Cardiac muscle cell (in vitro differentiated cells and primary cell): Measurements from ENCODE around the gene RPS6KC1. TPM values are rescaled to one million over a fixed set of nuclear protein-coding genes. Genes with fewer than 3 reads are reported as not detected.

Experiments used
- DNase-seq, 2 donors: peaks; one replicate each; pipeline versions ENCODE4 v3.0.0 to v3.0.0-alpha.2; 2010 to 2017; ENCODE audit warnings: low read depth in 1 of 2, low spot score in 1 of 2
- H3K27ac ChIP-seq: fragments of 200-600 bp; sonication (generic); 2 replicates; pipeline ENCODE4 v1.5.1; 2016
- H3K27me3 ChIP-seq: fragments of 200-600 bp; sonication (generic); 2 replicates; pipeline ENCODE4 v1.6.0; 2016; ENCODE audit warnings: control low read depth
- H3K36me3 ChIP-seq: fragments of 200-600 bp; sonication (generic); 2 replicates; pipeline ENCODE4 v1.5.1; 2016; ENCODE audit warnings: control low read depth
- H3K4me1 ChIP-seq: fragments of 200-600 bp; sonication (generic); 2 replicates; pipeline ENCODE4 v1.8.1; 2017; ENCODE audit warnings: low read depth, mild to moderate bottlenecking, mixed run types
- H3K4me3 ChIP-seq: fragments of 200-600 bp; sonication (generic); 2 replicates; pipeline ENCODE4 v1.5.1; 2016; ENCODE audit warnings: mild to moderate bottlenecking
- H3K9me3 ChIP-seq: fragments of 200-600 bp; sonication (generic); 2 replicates; pipeline ENCODE4 v1.5.1; 2017; ENCODE audit warnings: low read depth, mild to moderate bottlenecking, control low read depth
- CTCF ChIP-seq: IDR thresholded peaks from 2 replicates; pipeline ENCODE4 v1.5.1; 2012; ENCODE audit warnings: low read depth, mild to moderate bottlenecking, low read length
- polyA plus RNA-seq: library from polyadenylated mRNA; unstranded; fragments of >200 nt; fragmentation: Nextera tagmentation; extraction: Ambion mirVana; gene quantifications from 2 replicates; pipeline ENCODE4 v1.2.1, GENCODE V29; 2016
- total RNA-seq: library from RNA; depleted of rRNA; stranded (reverse); fragments of >200 nt; gene quantifications from 2 replicates; pipeline ENCODE4 v1.2.3, GENCODE V29; 2016

Gene RPS6KC1
- total and polyA plus RNA-seq, 2 experiments from 2014 or later, result 12.5 to 17.9 TPM

- Histone ChIP-seq H3K36me3 (no peaks in the 10 kb centered on the region), H3K9me3 (no peaks in the 10 kb centered on the region), H3K27ac (no peak overlapping the region), H3K27me3 (no peaks in the 10 kb centered on the region), H3K4me3 (no peak overlapping the region), H3K4me1 (peaks cover 15% of the 10 kb centered on the region)
- TF ChIP-seq CTCF, result peak; percentile 18
- DNase-seq, result no peak
Measured at GRCh38 chr1:213131851-213132655, 81.0 kb downstream of the RPS6KC1 start.

- TF ChIP-seq CTCF, result no peak
- no peaks in the 10 kb centered on the region for H3K27me3 ChIP-seq
- no peaks in the 10 kb centered on the region for H3K9me3 ChIP-seq
- peak overlapping the region; percentile 4 for H3K27ac ChIP-seq
- no peak overlapping the region for H3K4me3 ChIP-seq
- H3K4me1 ChIP-seq, result peaks cover 15% of the 10 kb centered on the region
- H3K36me3 ChIP-seq, result no peaks in the 10 kb centered on the region
- peak in 1 of 2 donors; percentile 25 for DNase-seq
Measured at GRCh38 chr1:213135572-213135971, 84.5 kb downstream of the RPS6KC1 start.

GRCh38 chr1:213136190-213136917 is 85.3 kb downstream of the RPS6KC1 start:
- Histone ChIP-seq H3K4me3 (no peak overlapping the region), H3K27me3 (no peaks in the 10 kb centered on the region), H3K27ac (peak overlapping the region; percentile 4), H3K9me3 (no peaks in the 10 kb centered on the region), H3K4me1 (peaks cover 15% of the 10 kb centered on the region), H3K36me3 (no peaks in the 10 kb centered on the region)
- TF ChIP-seq CTCF, result no peak
- peak in 1 of 2 donors; percentile 37 for DNase-seq

GRCh38 chr1:213138391-213138790 is 87.3 kb downstream of the RPS6KC1 start:
- H3K4me1 ChIP-seq, result peaks cover 15% of the 10 kb centered on the region
- H3K27me3 ChIP-seq, result no peaks in the 10 kb centered on the region
- no peak for DNase-seq
- no peak overlapping the region for H3K27ac ChIP-seq
- no peak overlapping the region for H3K4me3 ChIP-seq
- H3K36me3 ChIP-seq, result no peaks in the 10 kb centered on the region
- H3K9me3 ChIP-seq, result no peaks in the 10 kb centered on the region
- TF ChIP-seq CTCF, result no peak

- H3K27ac ChIP-seq, result no peak overlapping the region
- DNase-seq, result no peak
Measured at GRCh38 chr1:213138892-213139291, 87.9 kb downstream of the RPS6KC1 start.

More at GRCh38 chr1:213138892-213139291, 87.9 kb downstream of the RPS6KC1 start:
- H3K27me3 ChIP-seq, result no peaks in the 10 kb centered on the region
- no peak for TF ChIP-seq CTCF
- no peaks in the 10 kb centered on the region for H3K36me3 ChIP-seq
- H3K4me3 ChIP-seq, result no peak overlapping the region
- H3K4me1 ChIP-seq, result peaks cover 15% of the 10 kb centered on the region
- no peaks in the 10 kb centered on the region for H3K9me3 ChIP-seq
